ENCODE measurements around the gene EPB41L2.

Gene EPB41L2

DNA sequence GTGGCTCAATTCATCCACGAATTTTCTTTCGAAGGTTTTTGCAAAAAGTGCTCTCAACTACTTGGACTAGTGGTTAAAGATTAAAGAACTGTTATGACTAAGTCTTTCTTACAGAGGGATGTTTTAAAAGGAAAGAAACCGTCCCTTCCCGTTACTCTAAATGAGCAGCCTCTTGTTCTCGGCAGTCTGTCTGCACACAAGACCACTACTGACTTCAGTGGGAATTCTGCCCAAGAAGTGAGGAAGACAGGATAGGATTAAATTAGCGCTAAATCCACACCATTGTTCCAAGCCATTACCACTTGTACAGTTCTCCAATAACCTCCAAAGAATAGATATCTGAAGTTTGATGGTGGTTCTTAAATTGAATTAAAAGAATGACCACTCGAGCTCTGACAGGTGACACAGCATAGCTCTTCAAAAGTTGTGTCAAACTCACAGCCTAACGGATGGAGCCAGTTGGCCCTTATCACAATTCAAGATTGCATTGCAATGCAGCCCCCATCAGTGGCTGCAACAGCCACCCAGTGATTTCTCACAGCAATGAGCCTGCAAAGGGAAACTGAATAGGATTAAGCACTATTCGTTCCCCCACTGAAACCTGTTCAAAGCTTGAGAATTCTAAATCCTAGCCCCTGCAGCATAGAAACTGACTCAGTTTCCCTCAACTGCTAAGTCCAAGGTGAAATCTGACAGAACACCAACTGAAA lies 1.8 kb downstream of the EPB41L2 start:
- ATAC-seq: no peak

DNA sequence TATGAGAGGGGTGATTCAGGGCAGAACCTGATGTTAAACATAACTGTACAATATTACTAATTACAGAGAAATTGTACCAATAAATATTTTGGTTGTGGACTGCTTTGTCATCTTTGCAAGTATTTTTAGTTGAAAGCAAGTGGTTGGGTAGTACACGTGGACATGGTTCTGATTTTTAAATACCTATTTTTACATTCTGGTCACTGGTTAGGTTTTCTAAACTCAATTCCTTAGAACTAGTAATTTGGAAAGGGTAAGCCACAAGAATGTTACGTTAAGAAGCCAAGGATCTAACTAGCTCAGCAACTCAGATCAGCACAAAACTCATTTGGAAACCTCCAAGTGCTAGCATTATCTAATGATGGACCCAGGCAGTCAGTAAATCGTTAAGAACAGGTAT lies 2.7 kb downstream of the EPB41L2 start:
- ATAC-seq: no peak

DNA sequence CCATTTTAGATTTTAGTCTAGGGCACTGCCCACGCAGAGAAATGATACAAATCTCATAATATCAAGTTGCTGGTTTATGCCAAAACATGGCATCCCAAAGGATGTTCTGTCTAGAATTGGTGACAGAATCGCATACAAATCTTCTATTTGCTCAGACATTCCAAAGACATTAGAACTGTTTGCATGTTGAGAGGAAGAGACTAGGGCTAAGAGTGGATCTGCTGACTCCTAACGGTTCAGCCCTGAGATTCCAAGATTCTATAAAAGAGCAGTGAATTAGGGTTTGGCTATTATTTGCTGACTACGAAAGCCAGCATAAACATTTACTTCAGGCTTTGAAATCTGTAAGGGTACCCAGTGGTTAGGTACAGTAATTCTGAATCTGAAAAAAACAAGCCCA lies 3.6 kb downstream of the EPB41L2 start:
- no peak for ATAC-seq

DNA sequence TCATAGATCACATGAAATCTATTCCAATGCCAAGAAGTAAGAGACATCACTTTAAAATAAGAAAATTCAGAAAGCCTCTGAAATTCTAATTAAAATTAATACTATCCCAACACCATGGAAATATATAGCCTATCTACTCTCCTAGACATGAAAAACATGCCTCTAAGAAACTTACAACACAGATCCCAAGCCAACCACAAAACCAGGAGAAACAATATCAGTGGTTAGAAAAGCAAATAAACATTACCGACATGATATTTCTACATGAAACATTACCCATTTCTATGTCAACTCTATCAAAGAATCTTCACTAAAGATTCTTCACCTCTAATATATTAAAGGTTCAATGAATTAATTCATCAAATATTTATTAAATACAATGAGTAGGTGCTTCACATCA lies 4.8 kb downstream of the EPB41L2 start:
- no peak for ATAC-seq

DNA sequence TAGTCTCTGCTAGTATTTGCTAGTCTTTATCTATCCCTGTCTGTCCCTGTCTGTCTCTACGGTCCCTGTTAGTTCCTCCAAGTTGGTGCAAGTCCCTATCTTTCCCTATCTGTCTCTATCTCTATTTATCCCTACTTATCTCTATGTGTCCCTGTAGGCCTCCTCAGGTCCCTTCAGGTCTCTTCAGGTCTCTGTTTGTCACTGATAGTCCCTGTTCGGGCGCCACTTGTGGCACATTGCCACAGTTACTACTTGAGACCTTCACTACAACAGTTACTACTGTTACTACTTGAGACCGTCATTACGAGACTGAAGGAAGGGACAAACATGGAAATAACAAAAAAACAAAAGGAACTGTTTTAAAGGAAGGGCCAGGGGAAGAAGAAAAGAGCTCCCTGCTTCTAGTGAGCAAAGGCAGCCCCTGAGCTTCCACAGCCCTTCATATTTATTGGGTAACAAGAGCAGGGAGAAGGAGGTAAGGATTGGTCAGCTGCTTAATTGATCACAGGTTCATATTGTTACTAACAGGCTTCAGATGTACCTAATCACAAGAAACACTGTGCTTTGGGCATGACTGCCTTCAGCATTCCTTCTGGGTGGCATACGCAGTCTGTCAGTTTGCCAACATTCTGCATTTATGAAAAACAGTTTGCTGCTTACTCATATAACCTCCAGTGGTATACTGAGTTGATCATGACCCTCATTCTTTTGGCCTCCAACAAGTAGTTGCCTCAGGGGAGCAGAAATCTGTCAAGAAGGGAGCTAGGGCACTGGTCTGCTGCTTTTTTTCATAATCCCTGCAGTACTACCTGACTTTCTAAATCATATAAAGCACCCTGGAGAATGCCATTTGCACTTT lies 8.4 kb downstream of the EPB41L2 start:
- ATAC-seq: no peak

DNA sequence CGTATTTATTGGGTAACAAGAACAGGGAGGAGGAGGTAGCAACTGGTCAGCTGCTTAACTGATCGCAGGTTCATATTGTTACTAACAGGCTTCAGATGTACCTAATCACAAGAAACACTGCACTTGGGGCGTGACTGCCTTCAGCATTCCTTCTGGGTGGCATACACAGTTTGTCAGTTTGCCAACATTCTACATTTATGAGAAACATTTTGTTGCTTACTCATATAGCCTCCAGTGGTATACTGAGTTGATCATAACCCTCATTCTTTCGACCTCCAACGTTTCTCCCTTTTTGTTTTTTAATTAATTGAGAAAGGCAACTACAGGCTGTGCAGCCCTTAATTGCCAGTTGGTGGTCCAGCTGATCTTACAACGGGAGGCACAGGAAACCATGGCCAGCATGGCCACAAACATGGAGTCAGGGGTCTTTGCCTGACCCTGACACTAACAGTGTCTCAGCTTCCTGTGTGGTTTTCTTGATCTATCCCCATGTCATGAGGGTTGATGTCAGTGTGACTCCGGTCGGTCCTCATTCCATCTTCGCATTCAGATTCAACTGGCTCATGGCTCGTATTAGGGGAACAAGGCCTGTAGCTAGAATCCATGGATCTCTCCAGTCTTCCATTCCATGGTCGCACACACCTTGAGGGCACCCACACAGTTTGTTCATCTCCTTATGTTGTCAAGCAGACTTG lies 9.4 kb downstream of the EPB41L2 start:
- ATAC-seq: no peak

DNA sequence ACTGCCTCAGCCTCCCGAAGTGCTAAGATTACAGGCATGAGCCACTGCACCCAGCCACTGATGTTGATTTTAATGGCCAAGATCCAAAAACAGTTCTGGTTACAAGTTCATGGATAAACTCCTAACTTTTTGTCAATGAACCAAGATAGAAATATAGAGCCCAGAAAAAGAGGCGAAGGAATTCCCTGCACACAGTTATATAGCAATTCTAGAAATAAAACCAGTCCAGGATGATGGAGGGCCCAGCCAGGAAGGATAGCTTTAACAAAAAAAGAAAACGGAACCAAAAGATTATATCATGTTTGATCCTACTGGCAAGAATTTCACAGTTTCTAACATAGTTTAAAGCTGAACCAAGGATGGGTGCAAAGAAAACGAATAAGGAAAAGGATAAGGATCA lies 10.9 kb downstream of the EPB41L2 start:
- no peak for ATAC-seq

DNA sequence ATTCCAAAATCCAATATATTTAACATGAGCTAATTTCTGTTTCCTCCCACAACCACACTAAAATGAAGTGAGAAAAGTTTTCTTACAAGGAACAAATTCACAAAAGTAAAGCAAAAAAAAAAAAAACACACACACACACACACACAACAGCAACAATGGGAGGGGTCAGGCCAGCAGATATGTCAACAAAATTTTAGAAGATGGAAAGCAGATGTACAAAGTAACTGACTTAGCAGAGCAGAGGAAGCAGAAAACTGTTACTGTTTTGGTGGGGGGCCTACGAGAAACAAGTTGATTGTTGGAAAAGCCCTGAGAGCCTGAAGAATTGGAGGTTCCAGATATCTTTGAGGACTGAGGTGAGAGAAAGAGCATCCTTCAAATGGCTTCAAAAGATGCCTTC lies 11.7 kb downstream of the EPB41L2 start:
- ATAC-seq: no peak

DNA sequence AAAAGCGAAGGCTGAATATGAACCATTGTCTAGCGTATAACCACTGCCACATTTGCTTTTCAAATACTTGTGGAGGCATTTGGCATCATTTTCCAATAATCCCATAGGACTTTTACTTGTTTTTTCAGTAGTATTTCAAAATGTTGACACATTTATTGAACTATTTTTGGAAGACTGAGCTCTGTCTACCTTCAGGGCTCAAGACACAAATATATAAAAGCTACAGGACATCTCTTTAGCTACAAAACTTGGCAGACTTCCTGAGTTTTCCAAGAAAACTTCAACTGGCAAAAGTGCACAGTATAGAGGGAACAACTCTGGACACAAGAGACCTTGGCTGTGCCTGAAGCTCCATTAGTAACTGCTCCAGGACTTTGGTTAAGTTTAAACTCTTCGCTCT lies 13.4 kb downstream of the EPB41L2 start:
- ATAC-seq: no peak

DNA sequence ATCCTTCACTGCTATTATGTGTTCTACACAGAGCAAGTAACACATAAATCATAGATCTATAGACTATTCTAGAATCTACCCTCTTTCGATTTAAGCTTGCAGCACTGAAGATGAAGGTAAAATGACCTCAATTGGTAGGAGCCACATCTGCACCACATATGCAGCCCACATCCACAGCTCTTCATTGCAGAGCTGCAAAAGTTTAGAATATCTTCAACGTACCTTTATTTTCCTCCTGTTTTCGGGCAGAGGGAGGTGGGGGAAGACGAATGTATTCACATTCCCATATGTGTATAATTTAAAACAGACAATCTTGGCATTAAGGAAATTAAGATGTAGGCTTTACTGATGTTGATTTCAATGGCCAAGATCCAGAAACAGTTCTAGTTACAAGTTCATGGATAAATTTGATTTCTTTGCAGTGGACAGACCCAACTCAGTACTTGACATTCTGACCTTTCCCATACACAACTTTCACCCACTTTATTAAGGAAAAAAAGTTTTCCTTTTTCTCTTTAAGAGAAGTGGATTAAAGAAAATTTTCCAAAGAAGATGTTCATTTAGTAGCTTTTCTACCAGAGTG lies 14.0 kb downstream of the EPB41L2 start:
- ATAC-seq: no peak

DNA sequence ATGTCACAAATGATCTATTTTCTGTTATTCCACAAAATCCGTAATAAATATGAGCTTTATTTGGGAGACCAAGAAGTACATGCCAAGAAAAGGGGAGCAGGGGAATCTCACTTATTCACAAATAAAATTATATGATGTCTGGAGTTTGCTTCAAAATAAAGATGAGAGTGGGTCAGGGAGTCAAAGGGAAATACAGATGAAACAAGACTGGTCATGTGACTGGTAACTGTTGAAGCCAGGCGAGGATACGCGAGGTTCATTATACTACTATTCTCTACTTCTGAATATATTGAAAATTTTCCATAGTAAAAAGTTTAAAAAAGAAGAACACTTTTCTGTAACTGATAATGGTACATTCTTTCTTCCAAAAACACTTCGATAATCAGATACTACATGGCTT lies 14.6 kb downstream of the EPB41L2 start:
- ATAC-seq: no peak

DNA sequence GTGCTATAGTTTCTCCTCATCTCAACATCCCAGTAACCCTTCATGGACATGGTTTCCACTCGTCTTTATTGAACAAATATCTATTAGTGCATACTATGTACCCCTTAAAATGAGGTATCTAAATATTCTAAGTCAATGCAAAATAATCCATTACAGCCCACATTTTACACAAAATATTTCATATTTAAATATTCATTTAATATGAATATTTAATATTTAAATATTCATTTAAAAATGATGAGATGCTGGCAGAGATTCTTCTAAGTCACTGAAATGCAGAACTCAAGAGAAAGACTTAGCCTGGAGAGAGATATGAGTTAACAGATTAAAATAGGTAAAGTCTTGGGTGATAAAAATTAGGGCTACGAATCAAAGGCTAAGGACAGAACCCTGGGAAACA lies 17.9 kb downstream of the EPB41L2 start:
- ATAC-seq: no peak

DNA sequence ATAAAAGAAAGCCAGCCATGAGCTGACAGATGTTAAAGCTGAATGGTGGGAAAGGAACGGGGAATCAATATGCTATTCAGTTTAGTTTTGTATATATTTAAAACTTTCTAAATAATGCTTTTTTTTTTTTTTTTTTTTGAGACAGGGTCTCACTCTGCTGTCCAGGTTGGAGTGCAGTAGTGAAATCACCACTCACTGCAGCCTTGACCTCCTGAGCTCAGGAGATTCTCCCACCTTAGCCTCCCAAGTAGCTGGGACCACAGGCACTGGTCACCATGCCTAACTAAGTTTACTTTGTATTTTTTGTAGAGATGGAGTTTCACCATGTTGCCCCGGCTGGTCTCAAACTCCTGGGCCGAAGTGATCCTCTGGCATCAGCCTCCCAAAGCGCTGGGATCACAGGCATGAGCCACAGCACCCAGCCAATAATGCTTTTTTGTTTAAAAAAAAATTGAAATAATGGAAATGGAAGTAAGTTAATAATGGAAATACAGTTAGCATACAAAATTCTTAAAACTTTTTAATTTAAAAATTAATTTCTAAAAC lies 19.1 kb downstream of the EPB41L2 start:
- no peak for ATAC-seq

DNA sequence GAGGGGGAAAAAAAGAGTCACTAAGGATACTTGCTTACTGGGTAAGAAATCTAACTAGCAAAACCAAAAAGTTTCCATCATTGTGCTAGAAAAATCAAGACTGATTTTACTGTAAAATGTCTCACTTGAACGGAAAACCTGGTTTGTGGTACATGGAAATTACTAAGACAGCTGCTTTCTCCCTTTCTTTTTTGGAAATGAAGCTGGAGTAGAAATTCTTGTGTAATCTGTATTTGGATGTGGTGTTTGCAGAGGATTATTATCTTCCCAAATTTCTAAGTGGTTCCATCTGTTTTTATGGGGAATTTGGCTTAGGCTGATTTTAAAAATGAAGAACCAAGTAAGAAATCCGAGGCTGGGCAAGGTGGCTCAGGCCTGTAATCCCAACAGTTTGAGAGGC lies 20.4 kb downstream of the EPB41L2 start:
- no peak for ATAC-seq

DNA sequence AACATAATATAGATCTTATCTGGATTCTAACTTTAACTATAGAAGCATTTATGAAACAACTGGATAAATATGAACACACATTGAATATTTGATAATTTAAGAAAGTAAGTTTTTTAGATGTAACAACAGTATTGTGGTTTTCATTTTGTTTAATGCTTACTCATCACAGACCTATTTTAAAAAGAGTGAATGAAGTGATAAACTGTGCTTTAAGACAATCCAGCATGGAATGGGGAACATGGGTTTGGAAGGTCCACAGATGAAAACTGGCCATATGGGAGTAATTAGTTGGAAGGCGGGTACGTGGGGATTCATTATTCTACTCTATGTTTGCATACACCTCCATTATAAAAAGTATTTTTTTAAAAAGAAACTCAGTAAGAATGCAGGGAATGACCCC lies 21.2 kb downstream of the EPB41L2 start:
- no peak for ATAC-seq

DNA sequence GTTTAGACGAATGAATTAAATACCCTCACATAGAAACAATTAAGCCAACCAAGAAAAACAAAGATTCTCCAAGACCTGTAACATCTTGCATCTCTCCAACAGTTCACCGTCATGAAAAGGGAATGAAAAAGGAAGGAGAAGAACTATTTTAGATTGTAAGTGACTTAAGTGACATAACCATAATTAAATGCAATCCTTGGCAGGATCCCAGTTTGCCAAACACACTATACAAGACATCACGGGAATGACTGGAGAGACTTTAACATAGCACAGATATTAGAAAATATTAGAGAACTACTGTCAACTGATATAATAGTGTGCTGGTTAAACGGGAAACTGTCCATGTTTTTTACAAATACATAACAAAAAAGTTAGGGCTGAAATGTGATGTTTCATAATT lies 22.2 kb downstream of the EPB41L2 start:
- ATAC-seq: no peak

DNA sequence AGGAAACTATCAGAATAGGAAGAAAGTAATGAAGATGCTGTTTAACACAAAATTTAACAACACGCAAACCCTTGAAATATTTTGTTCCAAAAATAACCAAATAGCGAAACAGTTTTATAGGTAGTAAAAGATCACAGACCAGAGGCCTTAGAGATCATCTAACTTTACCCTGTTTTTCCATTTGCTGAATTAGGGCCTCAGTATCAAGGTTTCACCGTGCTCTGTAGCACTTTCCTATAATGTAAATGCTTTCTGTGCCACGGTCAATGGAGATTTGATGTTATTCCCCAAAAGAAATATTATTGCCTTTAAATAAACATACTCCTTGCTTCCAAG lies 23.7 kb downstream of the EPB41L2 start:
- ATAC-seq: no peak

DNA sequence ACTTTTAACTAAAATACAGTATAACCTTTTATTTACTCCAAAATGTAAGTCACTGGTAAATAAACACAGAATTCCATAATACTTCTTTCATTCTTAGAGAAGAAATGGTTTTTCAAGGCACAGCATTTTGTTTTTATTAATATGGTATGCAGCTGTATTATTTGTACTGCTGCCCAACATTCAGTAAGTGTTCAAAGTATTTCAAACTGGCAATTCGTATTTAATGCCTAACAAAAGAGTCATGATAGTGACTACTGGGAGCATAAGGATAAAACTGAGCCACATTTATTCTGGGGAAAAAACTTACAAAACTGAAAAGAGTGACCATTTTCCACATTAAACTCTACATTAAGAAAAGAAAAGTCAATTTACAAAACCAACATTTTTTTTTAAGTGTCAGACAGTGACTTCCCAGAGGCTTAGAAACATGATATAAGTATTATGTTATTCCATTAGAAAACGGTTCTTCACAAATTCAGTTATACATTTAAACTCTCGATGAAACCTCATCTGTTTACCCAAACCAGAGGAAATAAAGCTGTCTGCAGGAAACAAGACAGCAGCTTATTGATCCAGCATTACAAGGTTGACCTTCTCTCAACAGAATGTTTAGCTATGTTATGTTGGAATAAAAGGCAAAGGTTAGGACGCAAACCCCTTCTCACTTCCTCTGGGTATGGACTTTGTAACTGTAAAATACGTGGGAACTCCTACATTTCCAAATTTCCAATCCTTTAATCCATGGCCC lies 24.3 kb downstream of the EPB41L2 start:
- no peak for ATAC-seq

DNA sequence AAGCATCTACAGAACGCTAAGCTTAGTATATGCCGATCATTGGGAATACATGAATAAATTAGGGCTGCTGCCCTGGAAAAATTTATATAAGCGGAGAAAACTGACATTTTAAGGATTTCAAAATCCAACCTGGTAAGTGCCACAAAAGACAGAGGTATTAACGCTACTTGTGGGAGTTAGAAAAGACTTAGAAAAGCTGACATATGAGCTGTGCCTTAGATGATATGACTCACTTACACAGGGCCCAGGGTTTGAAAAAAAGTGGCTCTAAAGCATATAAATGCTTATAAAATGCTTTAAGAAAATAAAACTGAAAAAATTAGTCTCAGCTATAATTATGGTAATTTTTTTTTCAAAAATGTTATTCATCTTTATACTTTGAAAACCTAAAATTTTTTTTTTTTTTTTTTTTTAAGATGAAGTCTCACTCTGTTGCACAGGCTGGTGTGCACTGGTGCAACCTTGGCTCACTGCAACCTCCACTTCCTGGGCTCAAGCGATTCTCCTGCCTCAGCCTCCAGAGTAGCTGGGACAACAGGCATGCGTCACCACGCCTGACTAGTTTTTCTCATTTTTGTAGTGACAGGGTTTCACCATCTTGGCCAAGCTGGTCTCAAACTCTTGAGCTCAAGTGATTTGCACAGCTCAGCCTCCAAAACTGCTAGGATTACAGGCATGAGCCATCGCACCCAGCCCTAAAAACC lies 25.7 kb downstream of the EPB41L2 start:
- ATAC-seq: no peak

DNA sequence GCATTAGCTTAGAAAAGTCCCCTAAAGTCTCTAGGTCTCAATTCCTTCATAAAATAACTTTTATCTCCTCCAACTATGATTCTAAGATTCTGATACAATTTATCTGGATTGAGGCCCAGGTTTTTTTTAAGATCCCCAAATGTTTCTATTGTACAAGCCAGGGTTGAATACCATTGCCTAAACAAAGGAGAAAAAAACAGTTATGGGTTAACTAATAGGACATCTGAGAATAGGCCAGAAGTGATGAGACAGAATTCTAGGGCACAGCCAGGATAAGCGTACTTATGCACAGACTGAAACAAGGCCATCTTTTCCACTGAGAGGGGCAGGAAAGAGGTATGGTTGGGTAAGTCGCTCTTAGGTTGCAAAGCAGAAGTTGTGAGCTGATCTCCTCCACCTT lies 26.4 kb downstream of the EPB41L2 start:
- no peak for ATAC-seq

DNA sequence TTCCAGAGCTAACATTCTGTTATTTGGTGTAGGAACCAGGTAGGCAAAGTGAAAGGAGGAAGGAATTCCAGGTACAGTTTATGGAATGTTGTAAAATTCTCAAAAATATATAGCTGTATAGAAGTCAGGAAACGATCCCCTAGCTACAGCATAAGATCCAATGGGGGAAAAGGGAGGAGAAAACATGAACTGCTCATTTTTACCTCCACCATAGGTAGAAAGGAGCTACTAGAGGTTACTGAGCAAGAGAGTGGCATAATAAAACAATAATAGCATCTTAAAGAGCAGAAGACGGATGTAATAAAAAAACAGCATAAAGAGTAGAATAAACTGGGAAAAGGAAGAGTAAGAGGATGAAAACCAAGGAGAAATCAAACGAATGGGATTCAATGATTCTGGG lies 26.9 kb downstream of the EPB41L2 start:
- ATAC-seq: no peak

DNA sequence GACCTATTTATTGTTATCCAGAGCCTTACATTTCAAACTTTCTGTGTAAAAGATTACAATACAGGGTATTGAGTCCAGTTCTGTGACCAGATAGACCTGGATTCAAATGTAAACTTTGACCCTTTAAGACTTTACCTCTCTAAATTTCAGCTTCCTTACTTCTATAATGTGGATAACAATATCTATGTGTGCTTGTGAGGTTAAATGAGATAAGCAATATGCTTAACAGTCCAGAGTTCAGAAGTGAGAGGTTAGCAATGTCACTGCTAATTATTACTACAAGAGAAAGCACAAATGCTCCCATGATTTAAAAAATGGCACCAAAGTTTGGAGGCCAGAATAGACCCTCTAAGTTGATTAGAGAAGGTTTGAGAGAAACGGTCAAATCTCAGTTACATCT lies 27.5 kb downstream of the EPB41L2 start:
- ATAC-seq: no peak
